Right renal cortex interstitium (tissue), 3 donors: ENCODE data around the gene DAB2IP. TPM values are rescaled to one million over a fixed set of nuclear protein-coding genes. Genes with fewer than 3 reads are reported as not detected.

Experiments used
- DNase-seq, 3 donors: peaks; one replicate each; pipeline ENCODE4 v3.0.0-alpha.2; 2013; ENCODE audit warnings: low read depth in 3 of 3, low spot score in 2 of 3
- polyA plus RNA-seq, 3 donors: library from polyadenylated mRNA; unstranded; fragments of 120-200 nt; gene quantifications; one replicate each; pipeline ENCODE4 v1.2.1, GENCODE V29; 2013; ENCODE audit not compliant: insufficient read length in 3 of 3

DAB2IP gene
- polyA plus RNA-seq, 3 donors = 41.5 to 46.6 (median 43.8) TPM

DNA sequence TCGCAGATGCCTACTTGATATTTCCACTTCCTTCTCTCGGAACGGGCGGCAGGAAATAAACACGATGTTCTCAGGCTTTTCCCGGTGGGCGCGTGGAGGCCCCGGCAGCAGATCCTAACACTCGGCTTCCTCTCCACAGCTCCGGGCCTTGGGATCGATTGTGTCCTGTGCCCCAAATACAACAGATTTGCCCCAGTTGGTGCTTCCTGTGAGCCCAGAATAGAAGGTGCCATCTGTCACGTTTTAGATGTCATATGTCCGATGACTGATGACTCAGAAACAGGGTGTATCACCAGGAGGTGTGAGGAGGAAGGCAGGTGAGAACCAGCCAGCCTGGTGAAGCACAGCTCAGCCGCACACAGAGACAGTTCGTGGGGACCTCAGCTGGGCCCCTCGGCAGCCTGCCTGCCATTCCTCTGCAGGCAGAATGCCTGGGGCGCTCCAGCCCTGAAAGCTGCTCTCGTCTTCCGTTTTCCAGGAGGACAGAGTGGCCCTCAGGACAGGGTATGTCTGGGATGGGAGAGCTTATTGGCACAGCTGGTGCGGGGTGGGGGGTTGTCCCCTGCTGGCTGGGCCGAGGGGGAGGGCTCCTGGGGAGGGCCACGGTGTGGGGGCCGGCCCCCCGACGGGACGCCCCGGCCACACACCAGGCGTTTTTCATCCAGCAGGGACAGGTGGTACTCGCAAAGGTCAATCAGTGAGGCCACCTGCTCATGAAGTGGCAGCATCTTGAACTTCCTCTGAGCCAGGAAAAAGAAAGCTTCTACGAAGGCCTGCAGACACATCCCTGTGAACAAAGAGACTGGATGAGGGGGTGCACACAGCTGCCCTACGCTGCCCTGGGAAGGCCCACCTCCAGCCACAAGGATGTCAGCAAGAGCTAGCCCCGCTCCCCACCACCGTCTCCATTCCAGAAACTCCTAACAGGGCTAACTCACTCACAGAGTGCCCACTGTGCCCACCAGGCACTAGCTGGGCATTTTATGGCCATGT is 171.0 kb downstream of the DAB2IP start:
- DNase-seq = no peak

DNA sequence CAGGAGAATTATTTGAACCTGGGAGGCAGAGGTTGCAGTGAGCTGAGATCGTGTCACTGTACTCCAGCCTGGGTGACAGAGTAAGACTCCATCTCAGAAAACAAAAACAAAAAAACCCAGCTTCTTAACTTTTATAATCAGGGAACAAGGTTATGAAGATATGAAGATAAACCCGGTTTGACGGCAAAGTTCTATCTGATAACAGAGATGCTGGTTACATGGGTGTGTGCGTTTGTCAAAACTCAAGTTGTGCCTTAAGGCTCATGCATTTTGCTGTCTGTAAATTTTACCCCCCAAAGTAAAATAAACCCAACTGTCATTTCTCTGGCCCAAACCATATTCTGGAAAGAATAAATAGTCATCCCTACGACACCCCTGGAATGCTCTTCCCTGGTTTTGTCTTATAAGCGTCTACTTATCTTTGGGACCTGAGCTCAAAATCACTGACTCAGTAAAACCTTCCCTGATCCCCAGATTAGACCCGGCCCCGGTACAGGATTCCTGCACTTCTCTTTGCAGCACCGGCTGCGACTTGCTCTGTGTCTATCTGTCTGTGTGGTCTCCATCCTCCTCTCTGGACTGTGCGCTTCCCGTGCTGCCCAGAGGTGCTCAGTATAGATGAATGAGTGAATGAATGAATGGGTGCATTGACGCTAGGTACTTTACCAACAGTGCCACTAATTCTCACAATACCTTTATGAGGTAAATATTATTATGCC is 172.2 kb downstream of the DAB2IP start:
- no peak for DNase-seq

DNA sequence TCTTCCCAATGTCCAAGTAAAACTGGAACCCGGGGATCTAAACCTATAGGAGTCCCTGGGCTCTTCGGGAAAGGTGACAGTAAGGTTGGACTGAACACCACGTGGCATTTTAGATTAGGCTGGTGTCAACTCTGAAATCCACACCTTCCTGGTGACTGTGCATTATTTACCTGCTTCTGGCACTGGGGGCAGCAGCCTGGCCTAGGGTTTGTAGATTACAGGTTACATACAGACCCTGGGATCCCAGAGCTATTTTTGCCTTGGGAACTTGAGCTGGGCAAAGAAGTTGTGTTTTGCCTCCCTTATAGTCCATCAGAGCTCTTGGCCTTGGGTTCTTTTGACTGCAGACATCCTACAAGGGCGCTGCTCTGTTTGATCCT is 173.2 kb downstream of the DAB2IP start:
- no peak for DNase-seq

DNA sequence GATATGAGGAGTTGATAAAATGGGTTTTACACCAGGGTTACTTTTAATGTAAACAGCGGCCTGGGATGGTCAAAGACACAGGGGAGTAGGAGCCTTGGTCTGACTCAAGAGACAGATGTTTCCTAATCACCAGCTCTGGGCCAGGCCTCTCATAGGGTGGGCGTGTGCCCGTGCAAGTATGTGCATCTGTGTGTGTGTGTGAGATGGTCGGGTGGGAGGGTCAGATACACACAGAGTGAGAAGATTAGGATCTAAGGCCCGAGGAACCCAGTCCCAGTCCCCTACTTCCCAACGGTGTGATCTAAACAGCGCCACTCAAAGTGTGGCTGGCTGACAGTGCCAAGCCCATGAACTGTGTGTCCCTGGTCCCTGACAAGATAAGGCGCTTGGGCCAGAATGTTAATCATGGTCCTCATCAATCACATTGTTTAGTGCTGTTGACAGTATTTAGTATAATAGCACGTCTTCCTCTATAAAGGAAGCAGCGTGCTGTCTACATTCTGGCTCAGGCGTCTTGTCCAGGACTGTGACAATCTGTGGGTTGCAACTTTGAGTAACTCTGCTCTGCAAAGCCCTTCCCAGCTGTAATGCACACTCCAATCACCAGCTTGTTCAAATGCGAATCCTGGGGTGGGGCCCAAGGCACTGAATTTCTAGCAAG is 173.7 kb downstream of the DAB2IP start:
- DNase-seq = no peak

DNA sequence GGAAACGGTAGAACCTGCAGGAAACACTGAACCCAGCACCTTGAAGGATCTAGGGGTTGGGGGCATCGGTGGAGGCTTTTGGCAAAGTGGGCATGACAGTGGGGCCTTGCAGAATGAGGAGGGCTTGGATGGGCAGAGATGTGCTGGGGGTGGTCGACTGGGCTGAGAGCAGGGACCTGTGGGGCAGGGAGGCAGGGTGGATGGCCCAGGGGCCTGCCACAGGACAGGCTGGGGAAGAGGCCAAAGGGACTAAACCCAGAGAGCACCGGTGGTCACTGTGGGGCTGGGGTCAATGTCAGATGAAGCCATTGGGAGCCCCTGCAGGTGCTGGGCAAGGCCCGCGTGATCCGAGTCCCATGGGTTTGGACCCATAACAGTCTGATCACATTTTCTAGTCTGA is 175.3 kb downstream of the DAB2IP start:
- DNase-seq = no peak

DNA sequence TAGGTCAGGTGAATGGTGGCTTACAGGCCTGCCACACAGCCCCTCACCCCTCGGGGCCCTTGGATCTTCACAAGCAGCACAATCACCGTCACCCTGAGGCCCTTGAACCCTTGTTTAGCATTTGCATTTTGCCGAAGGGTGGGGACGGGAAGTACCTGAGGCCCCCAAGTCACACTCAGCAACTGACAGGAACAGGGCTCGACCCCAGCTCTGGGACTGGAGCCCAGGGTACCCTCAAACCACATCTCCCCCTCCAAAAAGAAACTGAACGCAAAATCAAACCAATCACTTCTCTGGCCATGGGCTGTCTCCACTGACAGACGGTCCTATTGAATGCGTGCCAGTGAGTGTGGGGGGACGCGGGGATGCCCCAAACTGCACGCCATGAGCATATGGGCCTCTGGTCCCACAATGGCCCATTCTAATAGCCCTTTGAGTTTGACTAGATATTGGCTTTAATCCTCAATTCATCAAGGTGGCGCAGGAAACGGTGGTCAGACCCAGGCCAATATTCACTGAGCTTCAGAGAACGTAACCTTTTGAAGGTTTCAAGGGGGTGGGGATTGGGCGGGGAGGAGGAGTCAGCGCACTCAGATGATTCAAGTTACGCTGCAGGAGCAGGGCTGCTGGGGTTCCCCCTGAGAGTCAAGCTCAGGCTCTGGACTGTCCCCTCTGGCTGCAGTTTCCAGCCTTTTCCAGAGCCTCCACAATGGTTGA is 176.0 kb downstream of the DAB2IP start:
- DNase-seq = no peak

DNA sequence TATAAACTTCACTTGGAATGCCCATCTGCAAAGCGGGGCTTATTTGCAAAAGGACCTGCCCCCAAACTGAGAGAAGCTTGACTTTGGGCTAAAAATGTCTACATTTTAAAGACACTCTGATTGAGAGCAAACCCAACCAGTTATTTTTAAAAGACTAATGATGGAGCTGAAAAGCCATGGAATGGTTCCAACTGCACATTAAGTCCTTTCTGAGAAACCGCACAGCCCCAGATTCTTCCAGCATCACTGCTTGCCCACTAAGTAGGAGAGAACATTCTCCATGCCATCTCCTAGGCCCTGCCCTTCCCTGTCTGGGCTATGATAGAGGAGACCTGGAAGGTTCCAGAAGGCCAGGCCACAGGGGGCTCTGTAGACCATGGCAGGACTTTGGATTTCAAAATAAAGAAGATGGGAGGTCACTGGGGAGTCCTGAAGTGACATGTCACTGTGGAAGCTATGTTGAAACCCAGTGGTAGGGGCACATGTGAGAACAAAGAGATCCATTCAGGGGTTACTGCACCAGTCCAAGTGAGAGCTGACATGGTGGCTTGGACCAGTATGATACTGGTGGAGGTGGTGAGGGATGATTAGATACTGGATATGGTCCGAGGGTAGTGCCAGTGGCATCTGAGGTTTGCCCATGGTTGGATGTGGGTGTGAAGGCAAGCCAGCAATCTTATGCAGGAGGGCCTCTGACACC is 179.2 kb downstream of the DAB2IP start:
- DNase-seq = no peak

DNA sequence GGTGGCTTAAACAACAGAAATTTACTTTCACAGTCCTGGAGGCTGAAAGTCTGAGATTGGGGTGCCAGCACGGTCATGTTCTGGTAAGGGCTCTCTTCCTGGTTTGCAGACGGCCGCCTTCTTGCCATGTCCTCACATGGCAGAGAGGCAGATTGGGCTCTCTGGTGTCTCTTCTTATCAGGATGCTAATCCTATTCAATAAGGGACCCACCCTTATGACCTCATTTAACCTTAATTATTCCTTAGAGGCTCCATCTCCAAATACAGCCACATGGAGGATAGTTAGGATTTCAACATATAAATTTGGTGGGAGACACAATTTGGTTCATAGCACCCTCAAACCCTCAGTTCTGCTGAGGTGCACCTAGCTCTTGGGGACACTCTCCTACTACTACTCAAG is 180.4 kb downstream of the DAB2IP start:
- DNase-seq = no peak

DNA sequence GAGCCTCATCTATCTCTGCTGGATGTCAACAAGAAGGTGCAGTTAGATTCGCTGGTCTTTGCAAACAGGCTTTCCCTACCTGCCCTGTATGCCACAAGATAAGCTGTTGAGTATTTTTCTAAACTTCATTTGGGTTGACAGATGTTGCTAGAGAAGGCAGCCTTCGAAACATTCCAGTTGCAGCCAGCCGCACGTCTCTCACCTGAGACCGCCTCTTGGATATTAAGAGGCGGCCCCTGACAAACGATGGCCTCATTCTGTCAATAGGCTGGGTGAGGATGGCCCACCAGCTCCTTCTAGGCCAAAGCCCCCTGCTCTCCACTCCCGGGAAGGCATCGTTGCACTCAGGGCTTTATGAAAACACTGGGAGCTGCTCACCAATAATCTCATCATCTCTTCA is 181.6 kb downstream of the DAB2IP start:
- DNase-seq = no peak

Other genes with a start within 250 kb of the DAB2IP start
- 1 to 10 TPM; 6.2 to 6.7 (median 6.4) TPM for gene GGTA1, start 151.8 kb upstream of the DAB2IP start, polyA plus RNA-seq